Measurements from ENCODE around the gene PSD2.

DNA sequence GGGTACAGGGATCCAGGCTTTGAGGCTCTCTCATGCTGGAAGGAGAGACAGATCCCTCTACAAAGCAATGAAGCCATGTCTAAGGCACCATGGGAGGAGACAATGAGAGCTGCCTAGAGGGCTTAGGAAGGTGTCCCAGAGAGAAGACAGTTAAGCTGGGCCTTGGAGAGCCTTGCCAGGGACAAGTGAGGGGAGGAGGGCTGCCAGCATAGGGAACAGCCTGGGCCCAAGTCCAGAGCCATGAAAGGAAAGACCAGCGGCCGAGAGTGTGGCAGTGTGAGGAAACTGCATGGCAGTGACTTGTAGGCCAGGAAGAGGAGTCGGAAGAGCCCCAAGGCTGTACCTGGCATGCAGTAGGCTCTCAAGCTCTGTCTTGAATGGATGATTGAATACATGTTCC is 88.5 kb downstream of the PSD2 start:
- TF ChIP-seq, protein P1, sequence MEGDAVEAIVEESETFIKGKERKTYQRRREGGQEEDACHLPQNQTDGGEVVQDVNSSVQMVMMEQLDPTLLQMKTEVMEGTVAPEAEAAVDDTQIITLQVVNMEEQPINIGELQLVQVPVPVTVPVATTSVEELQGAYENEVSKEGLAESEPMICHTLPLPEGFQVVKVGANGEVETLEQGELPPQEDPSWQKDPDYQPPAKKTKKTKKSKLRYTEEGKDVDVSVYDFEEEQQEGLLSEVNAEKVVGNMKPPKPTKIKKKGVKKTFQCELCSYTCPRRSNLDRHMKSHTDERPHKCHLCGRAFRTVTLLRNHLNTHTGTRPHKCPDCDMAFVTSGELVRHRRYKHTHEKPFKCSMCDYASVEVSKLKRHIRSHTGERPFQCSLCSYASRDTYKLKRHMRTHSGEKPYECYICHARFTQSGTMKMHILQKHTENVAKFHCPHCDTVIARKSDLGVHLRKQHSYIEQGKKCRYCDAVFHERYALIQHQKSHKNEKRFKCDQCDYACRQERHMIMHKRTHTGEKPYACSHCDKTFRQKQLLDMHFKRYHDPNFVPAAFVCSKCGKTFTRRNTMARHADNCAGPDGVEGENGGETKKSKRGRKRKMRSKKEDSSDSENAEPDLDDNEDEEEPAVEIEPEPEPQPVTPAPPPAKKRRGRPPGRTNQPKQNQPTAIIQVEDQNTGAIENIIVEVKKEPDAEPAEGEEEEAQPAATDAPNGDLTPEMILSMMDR (IDR thresholded peaks at IDR 0.05), result no peak
- no peak for TF ChIP-seq POLR2A (IDR thresholded peaks at IDR 0.05)

Data from right lobe of liver (tissue), 4 donors.